ENCODE results near the gene HELZ.
"Not testable (repeated sequence)": the region's sequence is repeated elsewhere in the genome, so short reads cannot be mapped to it uniquely, and the experiment has no call there.

Gene HELZ

DNA sequence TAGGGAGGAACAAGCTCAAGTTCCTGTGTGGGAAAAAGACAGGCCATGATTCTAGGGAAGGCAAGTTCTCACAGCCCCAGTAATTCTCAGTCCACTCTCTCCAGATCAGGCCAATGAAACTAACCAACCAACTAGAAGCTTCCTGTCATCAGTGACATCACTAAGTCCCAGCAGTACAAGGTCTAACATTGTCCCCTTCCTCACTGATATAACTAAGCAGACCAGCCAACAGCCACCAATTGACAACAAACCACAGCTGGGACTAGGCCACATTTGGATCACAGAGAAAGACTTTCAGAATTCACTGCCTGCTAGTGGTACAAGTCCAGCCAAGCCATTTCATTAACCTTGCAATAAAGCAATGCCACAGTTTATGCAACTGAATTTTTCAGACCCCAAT, 106.6 kb downstream of the HELZ start:
- DNase-seq: no peak

DNA sequence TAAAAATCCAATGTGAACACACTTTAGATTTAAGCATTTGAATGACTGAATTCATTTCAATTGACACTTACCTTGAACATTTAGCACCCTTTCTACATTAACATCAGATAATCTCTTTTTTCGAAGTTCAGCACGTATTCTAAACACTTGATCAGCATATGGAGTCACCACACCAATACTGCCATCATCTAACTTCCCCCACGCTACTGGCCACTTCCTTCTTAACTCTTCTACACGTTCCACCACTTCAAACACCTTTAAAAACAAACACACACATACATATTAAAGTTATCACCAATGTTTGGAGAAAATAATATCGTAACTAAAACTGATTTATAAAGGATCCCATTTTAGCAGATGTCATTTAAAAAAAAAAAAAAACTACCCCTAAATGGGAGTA, 107.1 kb downstream of the HELZ start:
- DNase-seq: no peak

DNA sequence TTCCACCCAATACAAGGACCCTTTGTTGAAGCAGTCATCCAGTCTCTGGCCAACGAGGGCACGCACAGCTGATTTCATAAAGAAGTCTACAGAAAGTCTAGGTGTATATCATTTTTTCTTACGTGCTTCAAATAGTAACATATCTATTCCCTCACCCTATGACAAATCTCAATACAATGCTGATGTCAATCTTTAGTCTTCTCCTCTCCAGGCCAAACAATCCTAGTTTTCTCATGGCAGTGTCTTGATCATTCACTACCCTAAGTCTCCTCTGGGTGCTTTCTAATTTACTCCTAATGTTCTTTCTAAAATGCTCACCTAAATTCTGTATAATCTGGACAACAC, 108.0 kb downstream of the HELZ start:
- no peak for DNase-seq

DNA sequence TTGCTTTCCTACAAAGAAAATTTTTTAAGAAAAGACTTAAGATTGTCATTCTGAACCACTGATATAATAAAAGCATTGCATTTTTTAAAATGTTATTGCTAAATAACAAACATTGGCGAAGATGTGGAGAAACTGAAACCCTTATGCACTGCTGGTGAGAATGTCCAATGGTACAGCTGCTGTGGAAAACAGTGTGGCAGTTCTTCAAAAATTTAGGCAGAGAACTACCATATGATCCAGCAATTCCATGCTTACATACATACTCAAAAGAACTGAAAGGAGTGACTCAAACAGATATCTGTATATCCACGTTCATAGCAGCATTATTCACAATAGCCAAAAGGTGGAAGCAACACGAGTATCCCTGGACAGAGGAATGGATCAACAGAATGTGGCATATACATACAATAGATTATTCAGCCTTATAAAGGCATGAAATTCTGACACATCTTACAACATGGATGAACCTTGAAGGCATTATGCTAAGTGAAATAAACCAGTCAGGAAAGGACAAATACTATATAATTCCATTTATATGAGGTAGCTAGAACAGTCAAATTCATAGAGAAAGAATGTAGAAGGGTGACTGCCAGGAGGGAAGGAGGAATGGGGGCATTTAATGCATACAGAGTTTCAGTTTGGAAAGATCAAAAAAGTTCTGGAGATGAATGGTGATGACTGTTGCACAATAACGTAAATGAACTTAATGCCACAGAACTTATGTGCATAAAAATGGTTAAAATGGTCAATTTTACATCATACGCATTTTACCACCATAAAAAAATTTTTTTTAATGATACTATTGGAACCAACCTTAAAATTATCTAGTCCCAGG, 108.6 kb downstream of the HELZ start:
- DNase-seq: no peak

DNA sequence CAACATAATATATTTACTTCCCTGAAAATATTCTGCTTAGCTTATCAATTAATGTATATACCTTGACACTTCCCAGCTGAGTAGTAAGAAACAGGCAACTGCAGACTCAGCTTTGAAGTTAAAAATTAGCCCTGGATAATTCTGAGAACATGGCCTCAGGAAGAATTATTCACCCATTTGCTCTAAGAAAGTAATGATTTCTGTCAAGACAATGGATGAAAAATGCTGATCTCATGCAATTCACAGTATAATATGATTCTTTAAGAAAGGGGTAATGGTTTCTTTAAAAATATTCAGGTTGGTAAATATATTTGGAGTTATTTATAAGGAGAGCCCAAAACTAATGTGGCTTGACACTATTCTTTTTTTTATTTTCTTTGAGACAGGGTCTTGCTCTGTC, 111.8 kb downstream of the HELZ start:
- DNase-seq: no peak

DNA sequence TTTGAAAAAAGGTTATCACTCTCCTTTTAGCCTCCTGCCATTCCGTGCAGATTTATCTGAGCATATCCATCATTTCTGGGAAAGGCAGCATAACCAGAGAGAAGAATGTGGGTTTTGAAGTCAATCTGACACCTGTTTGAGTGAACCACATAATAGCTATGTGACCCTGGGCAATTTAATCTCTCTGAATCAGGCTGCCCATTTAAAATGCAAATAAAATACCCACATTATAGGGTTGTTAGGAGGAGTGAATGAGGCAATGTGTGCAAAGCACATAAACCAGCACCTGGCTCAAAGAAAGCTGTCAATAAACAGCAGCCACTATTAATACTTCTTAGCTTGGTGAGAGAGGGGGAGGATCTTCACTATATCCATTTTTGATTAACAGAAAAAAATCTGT, 112.6 kb downstream of the HELZ start:
- DNase-seq: no peak

DNA sequence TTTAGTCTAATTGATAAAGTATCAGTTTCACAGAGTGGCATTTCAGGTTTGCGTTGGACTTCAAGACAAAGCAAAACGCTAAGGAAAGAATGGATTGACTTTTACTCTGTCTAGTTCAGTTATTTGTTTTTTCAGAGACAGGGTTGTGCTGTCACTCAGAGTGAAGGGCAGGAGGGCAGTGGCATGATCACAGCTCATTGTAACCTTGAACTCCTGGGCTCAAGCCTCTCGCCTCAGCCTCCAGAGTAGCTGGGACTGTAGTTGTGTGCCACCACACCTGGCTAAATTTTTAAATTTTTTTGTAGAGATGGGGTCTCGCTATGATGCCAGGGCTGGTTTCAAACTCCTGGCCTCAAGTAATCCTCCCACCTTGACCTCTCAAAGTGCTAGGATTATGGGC, 114.2 kb downstream of the HELZ start:
- no peak for DNase-seq

DNA sequence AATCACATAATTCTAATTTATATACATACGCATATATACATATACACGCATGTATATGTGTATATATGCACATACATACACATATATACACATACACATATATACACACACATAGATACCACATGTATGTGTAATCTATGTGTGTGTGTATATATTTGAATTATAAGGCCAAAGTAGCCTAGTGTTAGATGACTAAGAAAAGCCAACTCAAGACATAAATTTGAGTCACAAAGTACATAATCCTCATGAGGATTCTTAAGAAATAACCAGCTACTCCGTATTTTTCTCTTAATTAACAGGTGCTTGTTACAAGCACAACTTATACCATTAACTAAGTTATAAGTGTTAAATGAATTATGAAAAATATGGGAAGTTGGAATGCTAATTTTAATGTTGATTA, 115.7 kb downstream of the HELZ start:
- no peak for DNase-seq

DNA sequence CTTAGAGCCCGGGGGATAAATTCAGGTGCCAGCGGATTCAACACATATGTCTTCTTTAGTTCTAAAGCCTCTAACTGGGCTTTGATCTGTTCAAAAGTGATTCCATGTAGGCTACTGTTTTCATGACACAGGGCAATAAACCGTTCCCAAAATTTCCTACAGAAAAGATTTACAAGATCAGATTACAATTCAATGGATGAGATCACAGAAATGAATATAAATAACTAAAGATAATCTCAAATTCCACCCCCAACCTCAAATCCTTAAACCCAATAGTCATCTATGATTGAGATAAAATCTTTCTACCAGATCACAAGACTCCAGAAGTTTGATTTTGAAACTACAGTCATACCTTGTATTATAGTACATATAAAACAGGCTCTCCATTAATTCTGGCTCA, 116.3 kb downstream of the HELZ start:
- no peak for DNase-seq

DNA sequence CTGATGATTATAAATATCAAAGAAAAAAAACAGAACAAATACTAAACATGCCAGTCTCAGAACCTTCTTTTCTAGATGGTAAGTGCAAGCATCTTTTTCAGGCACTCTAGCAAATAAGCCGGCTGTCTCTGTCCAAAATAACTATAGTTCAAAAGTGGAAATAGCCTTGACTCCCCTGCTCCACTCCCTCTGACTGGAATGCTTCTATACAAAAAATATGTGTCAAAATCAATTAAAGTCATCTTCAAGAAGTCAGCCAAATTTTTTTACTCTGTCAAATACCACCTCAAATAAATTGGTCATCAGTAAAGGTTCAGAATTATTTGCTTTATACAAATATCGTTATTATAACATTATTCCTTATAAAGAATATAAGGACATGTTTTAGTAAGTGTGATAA, 117.1 kb downstream of the HELZ start:
- DNase-seq: no peak

DNA sequence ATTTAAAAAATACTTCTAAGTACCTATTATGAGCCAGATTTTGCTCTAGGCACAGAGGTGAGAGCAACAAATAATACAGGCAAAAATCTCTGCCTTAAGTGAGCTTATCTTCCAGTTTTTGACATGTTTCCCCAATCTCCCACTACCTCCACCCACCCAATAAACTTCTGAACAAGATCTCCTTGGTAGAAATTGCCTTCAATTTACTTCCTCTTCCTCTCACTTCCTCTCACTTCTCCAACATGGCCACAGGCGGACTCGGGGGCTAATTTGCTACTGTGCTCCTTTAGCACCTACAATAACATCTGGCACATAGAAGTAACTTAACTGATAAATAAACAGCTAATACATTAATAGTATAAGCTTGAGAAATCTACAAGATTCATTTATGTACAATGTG, 118.0 kb downstream of the HELZ start:
- DNase-seq: no peak

DNA sequence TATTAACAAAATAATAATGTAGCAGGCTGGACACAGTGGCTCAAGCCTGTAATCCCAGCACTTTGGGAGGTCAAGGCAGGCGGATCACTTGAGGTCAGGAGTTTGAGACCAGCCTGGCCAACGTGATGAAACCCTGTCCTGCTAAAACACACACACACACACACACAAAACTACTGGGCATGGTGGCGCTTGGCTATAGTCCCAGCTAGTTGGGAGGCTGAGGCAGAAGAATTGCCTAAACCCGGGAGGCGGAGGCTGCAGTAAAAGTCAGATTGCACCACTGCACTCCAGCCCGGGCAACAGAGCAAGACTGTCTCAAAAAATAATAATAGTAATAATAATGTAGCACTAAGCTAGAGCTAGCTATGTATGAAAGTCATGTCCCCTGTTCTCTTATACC, 118.5 kb downstream of the HELZ start:
- DNase-seq: not testable (repeated sequence)

DNA sequence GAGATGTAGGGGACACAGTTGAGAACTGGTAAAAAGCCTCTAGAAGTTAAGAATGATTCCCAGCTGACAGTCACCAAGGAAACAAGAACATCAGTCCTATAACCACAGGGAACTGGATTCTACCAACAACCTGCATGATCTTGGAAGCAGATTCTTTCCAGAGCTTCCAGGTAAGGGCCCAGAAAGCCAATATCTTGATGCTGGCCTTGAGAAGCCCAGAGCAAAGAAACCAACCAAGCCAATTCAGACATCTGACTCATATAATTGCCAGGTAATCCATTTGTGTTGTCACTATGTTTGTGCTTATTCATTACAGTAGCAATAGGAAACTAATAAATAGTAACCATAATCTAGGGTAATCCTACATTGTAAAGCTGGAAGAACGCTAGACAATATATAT, 119.1 kb downstream of the HELZ start:
- DNase-seq: no peak

DNA sequence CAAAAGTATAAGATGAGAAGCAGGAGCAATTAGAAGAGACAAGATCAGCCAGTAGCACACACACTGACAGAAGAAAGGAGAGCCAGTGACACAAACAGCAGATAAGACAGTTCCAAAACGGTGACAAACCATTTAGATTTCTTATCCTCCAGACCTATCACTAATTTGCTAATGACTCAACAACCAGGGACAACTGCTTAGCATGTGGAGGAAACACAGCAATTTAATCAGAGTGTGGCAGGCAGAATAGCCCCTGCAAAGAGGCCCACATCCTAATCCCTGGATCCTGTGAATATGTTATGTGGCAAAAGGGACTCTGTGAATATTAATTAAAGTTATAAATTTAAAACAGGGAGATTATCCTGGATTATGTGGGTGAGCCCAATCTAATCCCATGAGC, 119.6 kb downstream of the HELZ start:
- DNase-seq: no peak

DNA sequence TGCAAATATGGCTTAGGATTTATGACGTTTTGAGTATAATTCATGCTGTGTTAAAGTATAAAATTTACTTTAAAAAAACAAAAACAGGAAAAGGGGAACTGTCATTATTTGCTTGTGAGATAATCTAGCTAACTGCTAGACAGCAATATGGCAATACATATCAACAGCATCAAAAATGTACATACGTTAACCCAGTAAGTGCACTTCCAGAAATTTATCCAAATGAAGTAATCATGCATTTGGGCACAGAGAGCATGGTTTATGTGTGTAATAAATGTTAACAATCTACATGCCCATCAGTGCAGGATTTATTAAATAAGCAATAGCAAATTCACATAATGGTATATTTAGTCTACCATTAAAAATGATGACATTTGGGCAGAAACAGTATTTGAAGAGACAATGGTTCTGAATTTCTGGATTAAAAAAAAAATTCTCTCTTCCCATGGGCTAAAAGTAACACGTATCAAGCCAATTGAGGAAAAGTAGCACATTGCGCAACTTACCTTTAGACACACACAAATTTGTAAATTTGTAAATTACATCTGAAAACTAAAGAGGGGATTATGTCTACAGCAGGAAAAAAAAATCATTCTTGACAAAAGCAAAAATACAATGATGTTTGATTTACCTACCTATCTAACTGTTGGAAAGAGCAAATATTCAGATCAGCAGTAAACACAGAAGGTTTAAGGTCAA, 120.4 kb downstream of the HELZ start:
- DNase-seq: no peak

DNA sequence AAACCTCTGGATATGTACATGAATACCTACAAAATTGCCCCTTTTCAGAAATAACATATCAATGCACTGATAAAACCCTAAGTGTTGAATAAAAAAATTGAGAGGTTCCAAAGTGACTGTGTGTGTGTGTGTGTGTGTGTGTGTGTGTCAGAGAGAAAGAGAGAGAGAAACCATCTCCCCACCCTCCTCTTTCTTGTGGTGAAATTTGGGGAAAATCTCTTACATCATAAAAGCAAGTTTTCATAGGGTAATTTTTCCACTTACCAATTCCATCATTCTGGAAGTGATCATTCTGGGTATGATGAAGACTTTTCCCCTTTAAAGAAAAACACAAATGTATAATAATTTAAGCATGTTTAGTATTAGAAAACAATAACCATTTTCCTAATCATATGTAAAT, 121.3 kb downstream of the HELZ start:
- no peak for DNase-seq

DNA sequence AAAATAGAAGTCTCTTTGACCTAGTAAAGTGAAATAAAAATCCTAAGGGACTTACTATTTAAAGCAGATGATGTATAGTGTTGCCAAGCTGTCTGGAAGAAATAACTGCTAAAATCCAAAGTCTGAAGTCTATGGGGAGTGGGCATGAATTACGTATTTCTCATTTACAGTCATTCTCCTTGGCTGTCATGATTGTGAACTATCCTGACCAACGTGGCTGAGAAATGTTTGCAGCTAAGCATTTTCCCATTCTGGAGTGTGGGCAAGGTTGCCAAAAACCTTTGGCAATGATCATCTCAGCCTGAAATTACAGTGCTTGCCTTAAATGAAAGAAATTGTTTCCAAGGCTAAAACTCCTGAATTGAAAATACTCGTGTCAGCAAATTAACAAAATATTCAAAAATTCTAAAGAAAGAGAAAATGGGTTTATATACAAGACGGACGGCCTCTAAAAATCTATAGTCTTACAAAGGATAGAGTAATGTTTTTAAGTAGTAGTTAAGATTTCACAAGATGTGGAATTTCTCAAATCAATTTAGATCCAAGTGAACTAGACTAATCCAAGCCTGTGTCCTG, 123.6 kb downstream of the HELZ start:
- DNase-seq: no peak

DNA sequence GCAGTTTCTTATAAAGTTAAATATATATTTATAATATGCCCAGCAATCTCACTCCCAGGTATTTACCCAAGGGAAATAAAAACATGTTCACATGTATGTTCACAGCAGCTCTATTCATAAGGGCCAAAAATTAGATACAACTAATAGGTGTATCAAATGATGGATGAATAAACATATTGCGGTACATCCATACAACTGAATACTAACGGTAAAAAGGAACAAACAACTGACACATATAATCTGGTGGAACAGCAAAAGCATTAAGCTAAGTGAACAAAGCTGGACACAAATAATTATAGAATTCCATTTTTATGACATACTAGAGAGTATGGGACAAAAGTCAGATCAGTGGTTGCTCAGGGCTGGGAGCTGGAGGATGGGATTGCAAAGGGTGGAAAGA, 125.9 kb downstream of the HELZ start:
- DNase-seq: no peak

DNA sequence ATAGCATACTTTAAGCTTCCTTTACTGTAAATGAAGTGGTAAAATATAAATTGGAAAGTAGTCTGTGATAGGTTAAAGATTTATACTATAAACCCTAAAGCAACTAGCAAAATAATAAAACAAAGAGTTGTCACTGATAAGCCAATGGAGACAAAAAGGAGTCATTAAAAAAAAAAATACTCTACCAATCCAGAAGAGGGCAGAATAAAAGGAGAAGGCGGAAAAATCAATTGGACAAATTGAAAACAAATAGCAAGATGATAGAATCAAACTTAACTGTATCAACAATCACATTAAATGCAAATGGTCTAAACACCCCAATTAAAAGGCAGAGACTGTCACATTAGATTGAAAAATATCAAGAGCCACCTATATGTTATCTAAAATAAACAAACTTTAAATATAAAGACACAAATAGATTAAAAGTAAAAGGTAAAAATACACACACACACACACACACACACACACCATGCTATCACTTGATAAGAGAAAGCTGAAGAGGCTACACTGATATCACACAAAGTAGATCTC, 128.9 kb downstream of the HELZ start:
- no peak for DNase-seq

DNA sequence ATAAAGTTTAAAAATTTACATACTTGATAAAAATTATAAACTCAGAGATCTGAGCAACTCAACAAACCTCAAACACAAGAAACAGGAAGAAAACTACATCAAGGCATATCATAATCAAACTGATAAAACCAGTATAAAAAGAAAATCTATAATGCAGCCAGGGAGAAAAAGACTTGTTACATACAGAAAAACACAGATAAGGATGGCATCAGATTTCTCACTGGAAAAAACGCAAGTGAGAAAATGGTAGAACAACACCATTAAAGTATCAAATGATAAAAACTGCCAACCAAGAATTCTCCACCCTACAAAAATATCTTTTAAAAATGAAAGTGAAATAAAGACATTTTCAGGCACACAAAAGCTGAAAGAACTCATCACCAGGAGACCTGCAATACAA, 129.6 kb downstream of the HELZ start:
- no peak for DNase-seq

DNA sequence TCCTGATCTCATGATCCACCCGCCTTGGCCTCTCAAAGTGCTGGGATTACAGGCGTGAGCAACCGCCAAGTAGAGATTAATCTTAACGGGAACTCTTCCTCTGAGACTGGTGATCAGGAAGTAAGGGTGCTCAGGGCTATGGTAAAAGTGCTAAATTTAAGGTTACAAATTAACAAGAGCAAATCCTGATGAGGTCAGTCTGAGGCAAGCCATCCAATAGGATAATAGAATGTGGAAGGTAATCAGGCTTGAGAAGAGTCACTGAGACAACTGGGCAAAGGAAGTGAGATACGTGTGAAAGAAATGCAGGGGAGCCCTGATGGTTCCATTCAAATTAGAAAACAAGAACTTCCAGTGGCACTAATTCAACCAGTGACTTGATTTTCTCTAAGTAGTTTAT, 131.5 kb downstream of the HELZ start:
- DNase-seq: no peak

DNA sequence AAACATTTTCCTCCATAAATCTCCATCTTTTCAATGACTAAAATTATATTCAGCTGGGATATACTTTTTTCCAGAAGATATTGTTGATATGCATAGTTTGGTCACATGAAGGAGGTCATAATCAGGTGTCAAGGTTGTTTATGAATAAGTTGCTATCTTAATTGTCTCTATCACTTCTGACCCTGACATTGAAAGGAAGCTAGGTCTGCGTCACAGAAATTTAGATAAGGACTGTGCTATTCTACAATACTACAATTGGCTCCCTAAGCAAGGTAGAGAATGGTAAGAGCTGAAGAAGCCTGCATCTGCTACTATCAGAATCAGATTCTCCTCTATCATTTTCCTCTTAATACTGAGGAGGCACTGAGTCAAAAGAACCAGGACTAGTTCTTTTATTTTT, 133.2 kb downstream of the HELZ start:
- DNase-seq: no peak

DNA sequence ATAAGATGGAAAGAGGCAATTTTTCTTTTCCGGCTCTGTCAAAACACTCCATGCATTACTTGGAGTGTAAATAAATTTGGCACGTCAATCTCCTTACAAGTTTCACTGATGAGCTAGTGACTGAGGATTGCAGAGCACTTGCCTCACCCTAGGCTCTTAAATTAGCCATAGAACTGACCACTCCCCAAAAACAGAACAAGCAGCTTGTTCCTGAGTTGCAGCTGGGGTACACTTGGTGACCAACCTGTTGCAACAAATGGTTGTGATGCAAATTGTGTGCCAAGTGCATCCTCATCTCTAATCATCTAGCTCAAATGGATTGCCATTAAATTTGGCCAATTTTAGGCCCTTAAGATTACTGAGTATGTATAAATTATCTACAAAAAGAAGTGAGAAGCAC, 133.7 kb downstream of the HELZ start:
- DNase-seq: no peak

DNA sequence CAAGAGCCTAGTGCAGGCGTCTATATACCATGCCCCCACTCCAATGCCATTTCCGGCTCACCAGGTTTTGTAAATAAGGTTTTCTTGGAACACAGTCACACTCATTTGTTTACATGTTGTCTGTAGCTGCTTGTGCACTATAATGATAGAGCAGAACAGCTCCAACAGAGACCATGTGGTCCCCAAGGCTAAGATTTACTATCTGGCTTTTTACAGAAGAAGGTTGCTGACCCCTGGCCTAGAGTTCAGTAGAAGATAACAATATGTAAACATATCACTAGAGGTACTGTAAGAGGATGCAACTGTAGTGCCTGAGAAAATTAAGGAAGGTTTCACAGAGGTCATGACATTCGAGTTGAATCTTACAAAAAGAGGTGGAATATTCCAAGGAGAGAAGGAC, 134.4 kb downstream of the HELZ start:
- no peak for DNase-seq
